GM19351 (cell line): ENCODE results near the gene OLA1.

Source experiments
- ATAC-seq: cut with Tn5 transposase; IDR thresholded peaks from one replicate; pipeline ENCODE4 v1.9.1; 2021; ENCODE audit warnings: mild to moderate bottlenecking, moderate library complexity; ENCODE audit not compliant: unreplicated experiment

OLA1 gene

GRCh38 chr2:174070281-174070680 lies 178.1 kb downstream of the OLA1 start:
- no peak for ATAC-seq

- no peak for ATAC-seq
These were observed 180.5 kb downstream of the OLA1 start for GRCh38 chr2:174067815-174068214.

- no peak for ATAC-seq
These were observed 181.5 kb downstream of the OLA1 start for GRCh38 chr2:174066871-174067270.

- no peak for ATAC-seq
These were observed 184.7 kb downstream of the OLA1 start for GRCh38 chr2:174063492-174064092.

GRCh38 chr2:174062934-174063333 lies 185.4 kb downstream of the OLA1 start:
- ATAC-seq: no peak

- no peak for ATAC-seq
These were observed 188.5 kb downstream of the OLA1 start for GRCh38 chr2:174059884-174060244.

- no peak for ATAC-seq
These were observed 189.0 kb downstream of the OLA1 start for GRCh38 chr2:174059178-174059883.

- ATAC-seq: no peak
These were observed 189.9 kb downstream of the OLA1 start for GRCh38 chr2:174058456-174058855.

- ATAC-seq: no peak
These were observed 190.3 kb downstream of the OLA1 start for GRCh38 chr2:174058026-174058425.

- ATAC-seq: no peak
These were observed 193.4 kb downstream of the OLA1 start for GRCh38 chr2:174054926-174055325.

GRCh38 chr2:174053355-174054151 lies 194.8 kb downstream of the OLA1 start:
- ATAC-seq: no peak

- ATAC-seq: no peak
These were observed 195.8 kb downstream of the OLA1 start for GRCh38 chr2:174052584-174052976.

GRCh38 chr2:174051741-174052583 lies 196.4 kb downstream of the OLA1 start:
- no peak for ATAC-seq

GRCh38 chr2:174051068-174051467 lies 197.3 kb downstream of the OLA1 start:
- no peak for ATAC-seq

- no peak for ATAC-seq
These were observed 198.4 kb downstream of the OLA1 start for GRCh38 chr2:174049895-174050294.

- ATAC-seq: no peak
These were observed 200.1 kb downstream of the OLA1 start for GRCh38 chr2:174048243-174048642.

GRCh38 chr2:174047746-174048145 lies 200.6 kb downstream of the OLA1 start:
- ATAC-seq: no peak

GRCh38 chr2:174046172-174046571 lies 202.2 kb downstream of the OLA1 start:
- no peak for ATAC-seq

GRCh38 chr2:174044556-174044955 lies 203.8 kb downstream of the OLA1 start:
- no peak for ATAC-seq

GRCh38 chr2:174040417-174040701 lies 208.0 kb downstream of the OLA1 start:
- ATAC-seq: no peak
